NCI-H1930 (cell line): ENCODE results near the gene ATN1.
A peak's percentile ranks its signal among the peaks of the same experiment; 100 is the strongest.

Experiments used
- DNase-seq, 2 experiments: peaks; one replicate each; lab custom pipeline; 2025; lab: John Stamatoyannopoulos, UW

ATN1 gene

DNA sequence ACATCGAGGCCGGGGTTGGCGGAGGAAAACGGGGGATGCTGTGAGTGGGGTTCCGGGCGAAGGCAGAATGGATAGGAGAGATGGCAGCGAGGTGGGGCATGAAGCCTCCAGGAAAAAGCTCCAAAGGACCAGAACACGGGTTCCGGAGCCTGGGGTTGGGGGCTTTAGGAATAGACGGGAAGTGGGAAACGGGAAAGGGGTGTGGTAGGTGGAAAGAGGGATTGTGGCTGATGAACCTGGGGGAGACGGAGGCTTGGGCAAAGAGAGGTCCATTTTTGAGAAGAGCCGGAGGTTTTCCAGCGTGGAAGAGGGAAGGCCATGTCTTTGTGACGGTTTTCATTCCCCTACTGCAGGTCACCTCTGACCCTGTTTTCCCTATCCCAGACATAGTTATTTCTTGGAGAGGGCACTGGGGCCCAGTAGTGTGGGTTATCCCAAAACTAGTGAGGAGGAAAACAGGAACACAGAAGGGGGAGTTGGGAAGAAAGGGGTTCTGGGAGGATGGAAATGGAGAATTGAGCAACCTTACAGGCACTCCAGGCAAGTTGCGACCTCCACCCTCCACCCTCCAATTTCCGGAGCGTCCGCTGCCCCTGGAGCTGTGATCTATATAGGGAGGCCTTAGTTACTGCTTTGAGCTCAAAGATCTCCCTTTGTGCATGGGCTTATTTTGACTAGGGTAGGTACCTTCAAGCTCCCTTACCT lies 1.1 kb downstream of the ATN1 start:
- no peak for DNase-seq

DNA sequence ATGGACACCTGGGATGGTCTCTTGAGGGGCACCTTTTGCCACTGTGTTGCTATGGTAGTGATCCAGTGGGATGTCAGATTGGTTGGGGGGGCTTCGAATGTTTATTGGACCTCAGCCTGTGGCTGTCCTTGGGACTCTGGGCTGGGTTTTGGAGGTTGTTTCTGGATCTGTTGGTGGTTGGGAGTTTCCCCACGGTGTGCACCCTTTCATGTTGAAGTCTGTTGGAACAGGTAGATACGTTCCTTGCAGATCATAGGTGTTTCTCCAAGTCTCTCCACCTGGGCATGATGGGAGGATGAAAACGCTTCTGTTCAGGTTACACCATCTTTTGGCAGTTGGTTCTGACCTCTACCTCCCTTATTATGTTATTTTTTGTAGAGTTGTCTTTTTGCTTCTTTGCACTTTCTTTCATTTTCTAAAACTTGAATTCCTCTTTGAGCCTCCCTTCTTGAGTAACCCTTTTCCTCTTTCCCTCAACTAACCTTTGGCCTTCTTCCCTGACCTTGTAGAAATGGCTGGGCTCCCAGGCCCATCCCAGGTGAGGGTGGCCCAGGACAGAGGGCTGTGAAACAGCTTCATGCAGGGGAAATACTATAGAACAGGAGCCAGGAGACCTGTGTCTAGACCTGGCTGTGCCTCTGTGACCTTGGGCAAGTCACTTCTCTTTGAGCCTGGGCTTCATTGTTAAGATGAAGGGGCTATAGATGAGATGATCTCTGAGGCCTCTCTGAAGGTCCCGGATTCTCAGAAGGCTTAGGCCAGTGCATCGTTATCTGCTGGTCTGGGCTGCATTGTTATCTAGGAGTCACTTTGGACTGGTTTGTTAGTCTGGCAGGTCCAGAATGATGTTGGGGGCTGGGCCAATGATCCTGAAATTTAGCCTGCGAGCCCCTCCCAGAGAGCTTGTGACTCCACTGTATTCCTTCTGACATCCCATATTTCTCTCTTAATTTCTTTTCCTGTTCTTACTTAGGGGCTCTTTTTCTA lies 2.0 kb downstream of the ATN1 start:
- no peak for DNase-seq

DNA sequence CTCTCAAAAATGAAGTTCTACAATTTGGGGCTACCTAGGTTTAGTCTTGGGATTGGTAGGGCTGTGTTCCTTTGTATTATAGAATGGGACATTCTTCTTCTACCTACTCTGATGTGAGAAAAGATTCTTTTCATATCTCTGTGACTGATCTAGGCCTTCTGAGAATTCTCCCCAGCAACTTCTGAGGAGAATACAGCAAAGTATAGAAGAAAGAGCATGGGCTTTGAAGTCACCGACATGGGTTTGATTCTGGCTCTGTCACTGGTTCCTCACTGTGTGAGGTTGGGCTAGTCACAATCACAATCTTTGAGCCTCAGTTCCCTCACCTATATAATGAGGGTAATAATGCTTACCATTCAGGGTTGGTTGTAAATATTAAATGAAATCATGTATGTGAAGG lies 5.0 kb downstream of the ATN1 start:
- DNase-seq, result no peak

DNA sequence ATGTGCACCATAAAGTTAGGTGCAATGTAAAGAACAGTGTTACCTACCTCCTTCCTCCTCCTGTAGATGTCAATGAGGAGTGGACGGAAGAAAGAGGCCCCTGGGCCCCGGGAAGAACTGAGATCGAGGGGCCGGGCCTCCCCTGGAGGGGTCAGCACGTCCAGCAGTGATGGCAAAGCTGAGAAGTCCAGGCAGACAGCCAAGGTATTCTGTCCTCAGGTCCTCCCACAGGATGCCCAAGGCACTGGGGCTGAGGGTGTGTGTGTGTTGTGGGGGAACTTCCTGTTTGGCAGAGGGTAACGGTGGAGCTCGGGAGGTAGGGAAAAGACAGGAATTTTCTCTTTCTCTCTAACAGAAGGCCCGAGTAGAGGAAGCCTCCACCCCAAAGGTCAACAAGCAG lies 6.4 kb downstream of the ATN1 start:
- DNase-seq, result no peak

DNA sequence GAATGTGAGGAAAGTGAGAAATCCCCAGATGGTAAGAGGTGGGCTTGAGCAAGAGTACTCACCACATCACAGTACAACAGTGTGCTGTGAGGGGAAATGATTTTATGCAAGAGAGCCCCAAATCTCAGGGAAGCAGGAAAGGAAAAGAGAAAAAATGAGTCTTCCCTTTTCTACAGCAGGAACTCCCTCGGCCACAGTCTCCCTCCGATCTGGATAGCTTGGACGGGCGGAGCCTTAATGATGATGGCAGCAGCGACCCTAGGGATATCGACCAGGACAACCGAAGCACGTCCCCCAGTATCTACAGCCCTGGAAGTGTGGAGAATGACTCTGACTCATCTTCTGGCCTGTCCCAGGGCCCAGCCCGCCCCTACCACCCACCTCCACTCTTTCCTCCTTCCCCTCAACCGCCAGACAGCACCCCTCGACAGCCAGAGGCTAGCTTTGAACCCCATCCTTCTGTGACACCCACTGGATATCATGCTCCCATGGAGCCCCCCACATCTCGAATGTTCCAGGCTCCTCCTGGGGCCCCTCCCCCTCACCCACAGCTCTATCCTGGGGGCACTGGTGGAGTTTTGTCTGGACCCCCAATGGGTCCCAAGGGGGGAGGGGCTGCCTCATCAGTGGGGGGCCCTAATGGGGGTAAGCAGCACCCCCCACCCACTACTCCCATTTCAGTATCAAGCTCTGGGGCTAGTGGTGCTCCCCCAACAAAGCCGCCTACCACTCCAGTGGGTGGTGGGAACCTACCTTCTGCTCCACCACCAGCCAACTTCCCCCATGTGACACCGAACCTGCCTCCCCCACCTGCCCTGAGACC lies 7.8 kb downstream of the ATN1 start:
- DNase-seq, result no peak

DNA sequence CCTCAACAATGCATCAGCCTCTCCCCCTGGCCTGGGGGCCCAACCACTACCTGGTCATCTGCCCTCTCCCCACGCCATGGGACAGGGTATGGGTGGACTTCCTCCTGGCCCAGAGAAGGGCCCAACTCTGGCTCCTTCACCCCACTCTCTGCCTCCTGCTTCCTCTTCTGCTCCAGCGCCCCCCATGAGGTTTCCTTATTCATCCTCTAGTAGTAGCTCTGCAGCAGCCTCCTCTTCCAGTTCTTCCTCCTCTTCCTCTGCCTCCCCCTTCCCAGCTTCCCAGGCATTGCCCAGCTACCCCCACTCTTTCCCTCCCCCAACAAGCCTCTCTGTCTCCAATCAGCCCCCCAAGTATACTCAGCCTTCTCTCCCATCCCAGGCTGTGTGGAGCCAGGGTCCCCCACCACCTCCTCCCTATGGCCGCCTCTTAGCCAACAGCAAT lies 8.5 kb downstream of the ATN1 start:
- DNase-seq, result no peak

DNA sequence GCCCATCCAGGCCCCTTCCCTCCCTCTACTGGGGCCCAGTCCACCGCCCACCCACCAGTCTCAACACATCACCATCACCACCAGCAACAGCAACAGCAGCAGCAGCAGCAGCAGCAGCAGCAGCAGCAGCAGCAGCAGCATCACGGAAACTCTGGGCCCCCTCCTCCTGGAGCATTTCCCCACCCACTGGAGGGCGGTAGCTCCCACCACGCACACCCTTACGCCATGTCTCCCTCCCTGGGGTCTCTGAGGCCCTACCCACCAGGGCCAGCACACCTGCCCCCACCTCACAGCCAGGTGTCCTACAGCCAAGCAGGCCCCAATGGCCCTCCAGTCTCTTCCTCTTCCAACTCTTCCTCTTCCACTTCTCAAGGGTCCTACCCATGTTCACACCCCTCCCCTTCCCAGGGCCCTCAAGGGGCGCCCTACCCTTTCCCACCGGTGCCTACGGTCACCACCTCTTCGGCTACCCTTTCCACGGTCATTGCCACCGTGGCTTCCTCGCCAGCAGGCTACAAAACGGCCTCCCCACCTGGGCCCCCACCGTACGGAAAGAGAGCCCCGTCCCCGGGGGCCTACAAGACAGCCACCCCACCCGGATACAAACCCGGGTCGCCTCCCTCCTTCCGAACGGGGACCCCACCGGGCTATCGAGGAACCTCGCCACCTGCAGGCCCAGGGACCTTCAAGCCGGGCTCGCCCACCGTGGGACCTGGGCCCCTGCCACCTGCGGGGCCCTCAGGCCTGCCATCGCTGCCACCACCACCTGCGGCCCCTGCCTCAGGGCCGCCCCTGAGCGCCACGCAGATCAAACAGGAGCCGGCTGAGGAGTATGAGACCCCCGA lies 9.1 kb downstream of the ATN1 start:
- peak; percentile 78 to 86 for DNase-seq

DNA sequence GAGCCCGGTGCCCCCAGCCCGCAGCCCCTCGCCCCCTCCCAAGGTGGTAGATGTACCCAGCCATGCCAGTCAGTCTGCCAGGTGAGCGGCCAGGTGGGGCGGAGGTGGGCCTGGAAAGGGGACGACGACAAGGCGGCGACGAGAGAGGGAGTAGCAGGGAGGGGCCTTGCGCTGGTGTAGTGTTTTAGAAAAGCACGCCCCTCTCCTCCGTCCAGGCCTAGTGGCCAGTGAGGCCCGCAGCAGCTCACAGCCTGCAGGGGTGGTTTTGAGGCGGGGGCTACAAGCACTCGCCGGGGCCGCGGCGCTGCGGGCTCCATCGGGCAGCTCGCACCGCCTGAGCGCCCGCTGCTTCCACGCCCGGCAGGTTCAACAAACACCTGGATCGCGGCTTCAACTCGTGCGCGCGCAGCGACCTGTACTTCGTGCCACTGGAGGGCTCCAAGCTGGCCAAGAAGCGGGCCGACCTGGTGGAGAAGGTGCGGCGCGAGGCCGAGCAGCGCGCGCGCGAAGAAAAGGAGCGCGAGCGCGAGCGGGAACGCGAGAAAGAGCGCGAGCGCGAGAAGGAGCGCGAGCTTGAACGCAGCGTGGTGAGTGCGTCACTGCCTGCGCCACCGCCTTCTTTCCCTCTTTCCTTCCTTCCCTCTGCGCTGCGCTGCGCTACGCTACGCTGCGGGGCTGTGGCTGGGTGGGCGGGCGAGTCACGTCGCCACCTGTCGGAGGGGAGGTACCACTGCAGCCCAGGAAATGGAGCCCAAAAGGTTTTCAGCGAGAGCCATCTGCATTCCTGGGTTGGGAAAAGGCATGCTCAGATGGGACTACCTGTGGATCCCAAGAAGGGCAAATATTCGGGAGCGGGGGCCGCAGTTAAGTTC lies 10.0 kb downstream of the ATN1 start:
- DNase-seq, result peak; percentile 95 to 98

DNA sequence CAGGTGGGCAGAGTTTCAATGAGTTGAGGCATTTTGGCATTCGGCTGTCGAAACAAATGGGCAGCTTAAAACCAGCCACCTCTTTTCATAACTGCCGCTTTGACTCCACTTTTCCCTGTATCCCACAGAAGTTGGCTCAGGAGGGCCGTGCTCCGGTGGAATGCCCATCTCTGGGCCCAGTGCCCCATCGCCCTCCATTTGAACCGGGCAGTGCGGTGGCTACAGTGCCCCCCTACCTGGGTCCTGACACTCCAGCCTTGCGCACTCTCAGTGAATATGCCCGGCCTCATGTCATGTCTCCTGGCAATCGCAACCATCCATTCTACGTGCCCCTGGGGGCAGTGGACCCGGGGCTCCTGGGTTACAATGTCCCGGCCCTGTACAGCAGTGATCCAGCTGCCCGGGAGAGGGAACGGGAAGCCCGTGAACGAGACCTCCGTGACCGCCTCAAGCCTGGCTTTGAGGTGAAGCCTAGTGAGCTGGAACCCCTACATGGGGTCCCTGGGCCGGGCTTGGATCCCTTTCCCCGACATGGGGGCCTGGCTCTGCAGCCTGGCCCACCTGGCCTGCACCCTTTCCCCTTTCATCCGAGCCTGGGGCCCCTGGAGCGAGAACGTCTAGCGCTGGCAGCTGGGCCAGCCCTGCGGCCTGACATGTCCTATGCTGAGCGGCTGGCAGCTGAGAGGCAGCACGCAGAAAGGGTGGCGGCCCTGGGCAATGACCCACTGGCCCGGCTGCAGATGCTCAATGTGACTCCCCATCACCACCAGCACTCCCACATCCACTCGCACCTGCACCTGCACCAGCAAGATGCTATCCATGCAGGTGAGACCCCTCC lies 10.8 kb downstream of the ATN1 start:
- no peak for DNase-seq

DNA sequence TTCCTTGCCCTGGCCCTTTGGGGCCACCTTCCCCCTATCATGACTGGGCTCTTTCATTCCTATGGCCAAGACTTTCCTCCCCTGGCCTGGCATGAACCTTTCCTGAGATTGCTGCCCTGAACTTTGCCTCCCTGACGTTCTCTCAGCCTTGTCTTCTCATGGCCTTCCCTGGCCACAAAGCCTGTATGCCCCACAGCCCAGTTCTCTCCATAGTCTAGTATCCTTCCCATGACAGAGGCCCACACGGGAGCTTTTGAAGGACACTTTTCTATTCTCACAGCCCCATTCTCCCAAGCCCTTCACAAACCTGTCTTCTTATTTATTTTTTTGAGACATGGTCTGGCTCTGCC lies 11.4 kb downstream of the ATN1 start:
- no peak for DNase-seq

DNA sequence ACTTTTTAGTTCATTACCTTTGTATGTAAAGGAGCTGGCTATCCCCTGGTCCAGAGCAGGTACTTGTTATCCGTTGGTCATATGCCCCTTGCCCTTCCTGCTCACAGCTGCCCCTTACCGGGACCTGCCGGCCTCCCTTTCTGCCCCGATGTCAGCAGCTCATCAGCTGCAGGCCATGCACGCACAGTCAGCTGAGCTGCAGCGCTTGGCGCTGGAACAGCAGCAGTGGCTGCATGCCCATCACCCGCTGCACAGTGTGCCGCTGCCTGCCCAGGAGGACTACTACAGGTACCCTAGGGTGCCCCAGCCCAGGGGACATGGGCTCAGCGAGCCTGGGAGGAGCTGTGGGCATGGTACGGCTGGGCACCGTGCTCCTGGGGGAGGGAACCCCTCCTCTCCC lies 13.5 kb downstream of the ATN1 start:
- no peak for DNase-seq

DNA sequence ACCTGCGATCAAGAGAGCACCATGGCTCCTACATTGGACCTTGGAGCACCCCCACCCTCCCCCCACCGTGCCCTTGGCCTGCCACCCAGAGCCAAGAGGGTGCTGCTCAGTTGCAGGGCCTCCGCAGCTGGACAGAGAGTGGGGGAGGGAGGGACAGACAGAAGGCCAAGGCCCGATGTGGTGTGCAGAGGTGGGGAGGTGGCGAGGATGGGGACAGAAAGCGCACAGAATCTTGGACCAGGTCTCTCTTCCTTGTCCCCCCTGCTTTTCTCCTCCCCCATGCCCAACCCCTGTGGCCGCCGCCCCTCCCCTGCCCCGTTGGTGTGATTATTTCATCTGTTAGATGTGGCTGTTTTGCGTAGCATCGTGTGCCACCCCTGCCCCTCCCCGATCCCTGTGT lies 14.0 kb downstream of the ATN1 start:
- no peak for DNase-seq

DNA sequence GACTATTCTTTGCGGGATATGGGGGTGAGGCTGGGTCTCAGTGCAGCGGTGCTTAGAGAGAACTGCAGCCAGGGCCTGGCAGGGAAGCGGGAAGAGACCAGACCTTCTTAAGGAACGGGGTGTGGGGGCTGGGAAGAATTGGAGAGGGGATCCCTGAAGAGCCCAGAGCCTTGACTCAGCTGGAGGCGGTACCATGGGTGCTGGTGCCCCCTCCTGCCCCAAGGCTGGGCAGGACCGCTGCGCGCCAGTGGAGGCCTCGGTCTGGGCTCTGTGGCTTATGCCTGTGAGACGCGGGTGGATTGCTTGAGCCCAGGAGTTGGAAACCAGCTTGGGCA lies 14.5 kb downstream of the ATN1 start:
- no peak for DNase-seq

DNA sequence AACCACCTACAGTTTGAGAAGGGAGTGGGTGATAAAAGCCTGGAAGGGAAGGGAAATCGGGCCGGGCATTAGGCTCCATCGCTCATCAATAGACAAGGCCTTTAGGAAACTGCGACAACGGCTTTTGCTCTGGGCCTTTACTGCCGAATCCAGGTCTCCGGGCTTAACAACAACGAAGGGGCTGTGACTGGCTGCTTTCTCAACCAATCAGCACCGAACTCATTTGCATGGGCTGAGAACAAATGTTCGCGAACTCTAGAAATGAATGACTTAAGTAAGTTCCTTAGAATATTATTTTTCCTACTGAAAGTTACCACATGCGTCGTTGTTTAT lies 15.6 kb downstream of the ATN1 start:
- peak; percentile 88 for DNase-seq

DNA sequence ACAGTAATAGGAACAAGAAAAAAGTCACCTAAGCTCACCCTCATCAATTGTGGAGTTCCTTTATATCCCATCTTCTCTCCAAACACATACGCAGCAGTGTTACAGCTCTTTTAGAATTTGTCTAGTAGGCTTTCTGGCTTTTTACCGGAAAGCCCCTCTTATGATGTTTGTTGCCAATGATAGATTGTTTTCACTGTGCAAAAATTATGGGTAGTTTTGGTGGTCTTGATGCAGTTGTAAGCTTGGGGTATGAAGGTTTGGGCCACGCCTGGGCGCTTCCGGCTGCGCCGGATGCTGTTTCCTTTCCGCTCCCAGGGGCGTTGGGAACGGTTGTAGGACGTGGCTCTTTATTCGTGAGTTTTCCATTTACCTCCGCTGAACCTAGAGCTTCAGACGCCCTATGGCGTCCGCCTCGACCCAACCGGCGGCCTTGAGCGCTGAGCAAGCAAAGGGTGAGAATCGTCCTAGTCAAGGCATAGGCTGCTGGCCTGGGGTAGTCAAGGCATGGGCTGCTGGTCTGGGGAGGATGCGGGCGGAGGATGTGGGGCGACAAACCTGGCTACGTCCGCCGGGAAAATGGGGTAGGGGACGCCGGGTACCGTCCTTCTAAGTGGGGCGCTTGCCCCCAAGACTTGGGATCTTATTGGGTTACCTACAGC lies 16.1 kb downstream of the ATN1 start, which contains the start of the genes C12orf57 and RNU7-1:
Gene C12orf57, plus strand, starts transcription at position 301 of the 659 bp plus-strand sequence. Its CDS starts 100 bp downstream, at position 401.
Gene RNU7-1, plus strand, starts transcription at position 95 of the 659 bp plus-strand sequence.
- DNase-seq, result peak; percentile 88 to 97

DNA sequence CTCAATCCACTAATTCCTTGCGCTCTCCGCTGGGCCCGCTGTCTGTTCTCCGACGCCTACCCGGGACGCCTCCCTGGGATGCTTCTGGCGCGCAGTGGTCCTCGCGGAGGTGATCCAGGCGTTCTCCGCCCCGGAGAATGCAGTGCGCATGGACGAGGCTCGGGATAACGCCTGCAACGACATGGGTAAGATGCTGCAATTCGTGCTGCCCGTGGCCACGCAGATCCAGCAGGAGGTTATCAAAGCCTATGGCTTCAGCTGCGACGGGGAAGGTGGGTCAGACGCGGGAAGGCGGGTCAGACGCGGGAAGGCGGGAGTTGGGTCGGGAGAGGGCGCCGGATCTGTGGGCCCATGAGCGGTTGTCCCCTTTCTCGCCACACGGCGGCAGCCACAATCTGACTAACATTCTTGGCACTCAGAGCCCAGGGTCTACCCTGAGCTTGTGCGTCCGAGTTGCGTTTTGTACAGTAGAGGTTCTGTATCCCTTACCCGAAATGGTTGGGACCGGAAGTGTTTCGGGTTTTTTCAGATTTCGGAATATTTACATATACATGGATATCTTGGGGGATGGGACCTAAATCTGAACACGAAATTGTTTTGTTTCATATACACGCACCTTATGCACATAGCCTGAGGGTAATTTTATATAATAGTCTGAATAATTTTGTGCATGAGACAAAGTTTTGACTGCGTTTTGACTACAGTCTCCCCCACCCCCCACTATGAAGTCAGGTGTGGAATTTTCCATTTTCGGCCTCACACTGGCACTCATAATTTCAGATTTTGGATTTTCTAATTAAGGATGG lies 16.8 kb downstream of the ATN1 start:
- peak; percentile 94 for DNase-seq

DNA sequence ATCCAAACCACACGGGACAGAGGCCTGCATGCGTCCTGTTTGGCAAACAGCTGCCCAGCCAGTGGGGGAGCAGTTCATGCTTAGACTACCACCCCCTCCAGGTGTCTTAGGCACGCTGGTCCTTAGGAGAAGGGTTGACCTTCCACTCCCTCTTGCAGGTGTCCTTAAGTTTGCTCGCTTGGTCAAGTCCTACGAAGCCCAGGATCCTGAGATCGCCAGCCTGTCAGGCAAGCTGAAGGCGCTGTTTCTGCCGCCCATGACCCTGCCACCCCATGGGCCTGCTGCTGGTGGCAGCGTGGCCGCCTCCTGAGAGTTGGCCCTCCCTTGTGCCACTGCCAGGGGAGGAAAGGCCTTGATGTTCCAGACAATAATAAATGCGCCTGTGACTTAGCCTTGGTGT lies 17.9 kb downstream of the ATN1 start:
- DNase-seq, result no peak
